T47D (cell line): ENCODE measurements around the gene SRSF4.

Experiments used
- DNase-seq, 2 experiments: peaks; one replicate each; pipeline versions ENCODE4 v3.0.0 to v3.0.0-alpha.2; 2011 to 2012; ENCODE audit warnings: low read depth in 1 of 2, low spot score in 1 of 2
- JUND ChIP-seq: IDR thresholded peaks from 2 replicates; pipeline ENCODE4 v1.6.1; 2012; ENCODE audit warnings: low read depth
- in situ Hi-C: cut with HindIII; loops from 2 replicates; pipeline ENCODE4 v1.10.0; 2016; ENCODE audit warnings: low sequenced_read_pairs, low pct_unique_long_range_greater_than_20kb

Gene SRSF4

DNA sequence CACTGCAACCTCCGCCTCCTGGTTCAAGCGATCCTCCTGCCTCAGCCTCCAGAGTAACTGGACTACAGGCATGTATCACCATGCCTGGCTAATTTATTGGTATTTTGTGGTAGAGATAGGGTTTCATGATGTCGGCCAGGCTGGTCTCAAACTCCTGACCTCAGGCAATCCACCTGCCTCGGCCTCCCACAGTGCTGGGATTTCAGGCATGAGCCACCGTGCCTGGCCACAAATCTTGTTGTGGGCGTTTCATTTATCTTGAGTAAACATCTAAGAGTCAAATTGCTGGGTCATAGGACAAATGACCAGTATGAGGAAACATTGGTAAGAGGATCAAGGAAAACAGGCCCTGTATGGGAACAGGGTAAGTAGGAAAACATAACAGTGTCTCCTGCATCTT is 75.9 kb downstream of the SRSF4 start:
- TF ChIP-seq JUND = no peak
- peak in 1 of 2 experiments; percentile 83 for DNase-seq
- in situ Hi-C loops = no loop called here

DNA sequence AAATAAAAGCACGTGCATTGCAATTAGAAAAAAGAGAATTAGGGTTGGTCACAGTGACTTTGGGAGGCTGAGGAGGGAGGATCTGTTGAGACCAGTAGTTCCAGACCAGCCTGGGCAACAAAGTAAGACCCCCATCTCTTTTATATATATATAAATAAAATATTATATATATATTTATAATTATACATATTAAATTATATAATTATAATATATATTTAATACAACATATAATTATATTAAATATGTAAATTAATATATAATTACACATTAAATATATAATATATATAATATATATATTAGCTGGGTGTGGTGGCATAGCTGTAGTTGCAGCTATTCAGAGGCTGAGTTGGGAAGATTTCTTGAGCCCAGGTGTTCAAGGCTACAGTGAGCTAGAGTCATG is 81.2 kb downstream of the SRSF4 start:
- no peak for TF ChIP-seq JUND
- in situ Hi-C loops = no loop called here
- DNase-seq = no peak

DNA sequence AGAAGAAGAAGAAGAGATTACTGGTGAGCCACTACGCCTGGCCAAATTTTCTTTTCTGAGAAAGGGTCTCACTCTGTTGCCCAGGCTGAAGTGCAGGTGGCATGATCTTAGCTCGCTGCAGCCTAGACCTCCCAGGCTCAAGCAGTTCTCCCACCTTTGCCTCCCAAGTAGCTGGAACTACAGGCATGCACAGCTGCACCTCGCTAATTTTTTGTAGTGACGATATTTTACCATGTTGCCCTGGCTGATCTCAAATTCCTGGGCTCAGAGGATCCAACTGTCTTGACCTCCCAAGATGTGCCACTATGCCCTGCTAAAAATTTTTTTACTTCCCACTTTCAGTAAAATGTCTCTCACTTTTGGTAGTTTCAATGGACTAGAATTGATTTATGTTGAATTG is 82.4 kb downstream of the SRSF4 start:
- in situ Hi-C loops = no loop called here
- no peak for DNase-seq
- no peak for TF ChIP-seq JUND
